NT2/D1 (cell line): ENCODE measurements around the gene SLC12A5.
A peak's percentile ranks its signal among the peaks of the same experiment; 100 is the strongest.
"Not testable (repeated sequence)": the region's sequence is repeated elsewhere in the genome, so short reads cannot be mapped to it uniquely, and the experiment has no call there.

Experiments
- DNase-seq: peaks from one replicate; pipeline ENCODE4 v3.0.0-alpha.2; 2011; ENCODE audit warnings: low read depth, low spot score
- H3K27me3 ChIP-seq: 2 replicates; pipeline ENCODE4 v1.6.0; 2011; ENCODE audit warnings: mild to moderate bottlenecking; ENCODE audit not compliant: insufficient read length, insufficient read depth
- H3K36me3 ChIP-seq: 2 replicates; pipeline ENCODE4 v1.6.1; 2011; ENCODE audit warnings: mild to moderate bottlenecking, low read length, mixed read lengths; ENCODE audit not compliant: insufficient read depth, insufficient read length
- H3K4me1 ChIP-seq: 2 replicates; pipeline ENCODE4 v1.5.1; 2011; ENCODE audit not compliant: insufficient read depth, insufficient read length
- H3K4me3 ChIP-seq: 2 replicates; pipeline ENCODE4 v1.5.1; 2011; ENCODE audit warnings: low read depth; ENCODE audit not compliant: insufficient read length
- H3K9ac ChIP-seq: 2 replicates; pipeline ENCODE4 v1.6.0; 2011; ENCODE audit warnings: low read depth; ENCODE audit not compliant: insufficient read length
- H3K9me3 ChIP-seq: 2 replicates; pipeline ENCODE4 v1.5.1; 2011; ENCODE audit warnings: mild to moderate bottlenecking, low read length; ENCODE audit not compliant: insufficient read depth
- SUZ12 ChIP-seq: IDR thresholded peaks from 2 replicates; pipeline ENCODE4 v1.6.1; 2011; ENCODE audit not compliant: insufficient read length, insufficient read depth; ENCODE audit errors: extremely low read depth
- YY1 ChIP-seq: IDR thresholded peaks from 2 replicates; pipeline ENCODE4 v1.6.1; 2011; ENCODE audit not compliant: insufficient read length, insufficient read depth
- ZNF274 ChIP-seq: IDR thresholded peaks from 2 replicates; pipeline ENCODE4 v1.6.1; 2011; ENCODE audit warnings: mild to moderate bottlenecking, low read depth, low read length

The SLC12A5 gene

DNA sequence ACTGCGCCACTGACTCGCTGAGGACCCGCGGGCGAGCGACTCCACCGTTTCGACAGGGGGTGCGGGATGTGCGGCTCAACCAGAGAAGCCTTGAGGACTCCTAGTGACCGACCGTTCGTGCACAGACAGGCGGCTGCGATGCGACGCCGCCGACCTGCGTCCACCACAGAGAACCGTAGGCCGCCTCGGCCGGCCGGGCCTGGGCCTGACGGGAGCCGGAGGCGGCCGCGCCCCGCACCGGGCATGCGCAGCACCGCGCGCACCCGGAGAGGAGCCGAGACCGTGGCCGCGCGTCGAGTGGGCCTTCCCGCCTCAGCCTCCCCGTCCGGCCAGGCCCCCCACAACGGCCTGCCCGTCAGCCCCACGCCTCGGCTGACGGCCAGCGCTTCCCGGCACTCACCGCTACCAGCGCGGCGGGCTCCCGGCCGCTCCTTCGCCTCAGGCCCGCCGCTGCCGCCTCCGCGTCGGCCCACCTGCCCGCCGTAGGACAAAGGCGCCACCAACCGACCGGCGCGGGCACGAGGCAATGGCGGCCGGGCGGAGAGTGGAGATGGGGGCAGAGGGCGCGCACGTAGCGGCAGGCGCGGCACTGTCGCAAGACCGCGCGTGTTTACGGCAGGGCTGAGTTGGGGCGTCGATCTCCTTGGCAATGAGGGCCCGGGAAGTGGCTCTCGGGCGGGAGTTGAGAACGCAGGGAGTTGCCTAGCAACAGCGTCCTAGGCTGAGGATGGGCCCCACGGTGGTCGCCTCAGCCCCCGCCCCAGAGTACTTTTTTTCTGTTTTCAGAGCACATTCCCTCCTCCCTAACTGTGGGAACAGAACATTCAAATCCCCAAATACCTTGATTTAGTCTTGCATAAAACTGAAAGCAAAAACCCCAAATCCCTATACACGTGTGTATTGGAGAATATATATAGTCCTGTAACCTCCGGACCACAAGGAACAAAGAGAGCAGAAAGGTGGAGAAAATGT lies 60.7 kb downstream of the SLC12A5 start, which contains the start of gene NCOA5:
Gene NCOA5 (minus strand): TSS at position 546 of the 972 bp plus-strand sequence. CDS start 10,538 bp downstream, outside the sequence.
- TF ChIP-seq SUZ12 (no peak), ZNF274 (no peak), YY1 (peak; percentile 83)
- Histone ChIP-seq H3K36me3 (no peaks in the 10 kb centered on the region), H3K4me3 (peak within 1 kb of the TSS; percentile 95), H3K27me3 (no peaks in the 10 kb centered on the region), H3K9ac (peak within 1 kb of the TSS; percentile 98), H3K9me3 (peaks cover 4% of the 10 kb centered on the region; the same call in 1 of the 2 replicates), H3K4me1 (no peaks in the 10 kb centered on the region)
- peak; percentile 95 for DNase-seq

DNA sequence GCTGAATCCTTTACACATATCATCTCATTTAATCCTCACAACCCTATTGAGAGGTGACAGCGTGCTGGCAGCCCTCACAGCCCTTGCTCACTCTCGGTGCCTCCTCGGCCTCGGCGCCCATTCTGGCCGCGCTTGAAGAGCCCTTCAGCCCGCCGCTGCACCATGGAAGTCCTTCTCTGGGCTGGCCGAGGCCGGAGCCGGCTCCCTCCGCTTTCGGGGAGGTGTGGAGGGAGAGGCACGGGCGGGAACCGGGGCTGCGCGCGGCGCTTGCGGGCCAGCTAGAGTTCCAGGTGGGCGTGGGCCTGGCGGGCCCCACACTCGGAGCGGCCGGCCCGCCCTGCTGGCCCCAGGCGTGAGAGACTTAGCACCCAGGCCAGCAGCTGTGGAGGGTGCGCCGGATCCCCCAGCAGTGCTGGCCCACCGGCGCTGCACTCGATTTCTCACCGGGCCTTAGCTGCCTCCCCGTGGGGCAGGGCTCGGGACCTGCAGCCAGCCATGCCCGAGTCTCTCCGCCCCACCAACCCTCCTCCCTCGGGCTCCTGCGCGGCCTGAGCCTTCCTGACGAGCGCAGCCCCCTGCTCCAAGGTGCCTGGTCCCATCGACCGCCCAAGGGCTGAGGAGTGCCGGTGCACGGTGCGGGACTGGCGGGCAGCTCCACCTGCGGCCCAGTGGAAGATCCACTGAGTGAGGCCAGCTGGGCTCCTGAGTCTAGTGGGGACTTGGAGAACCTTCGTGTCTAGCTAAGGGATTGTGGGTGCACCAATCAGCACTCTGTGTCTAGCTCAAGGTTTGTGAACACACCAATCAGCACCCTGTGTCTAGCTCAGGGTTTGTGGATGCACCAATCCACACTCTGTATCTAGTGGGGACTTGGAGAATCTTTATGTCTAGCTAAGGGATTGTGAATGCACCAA lies 62.9 kb downstream of the SLC12A5 start:
- not testable (repeated sequence) for H3K36me3 ChIP-seq, H3K27me3 ChIP-seq, DNase-seq

DNA sequence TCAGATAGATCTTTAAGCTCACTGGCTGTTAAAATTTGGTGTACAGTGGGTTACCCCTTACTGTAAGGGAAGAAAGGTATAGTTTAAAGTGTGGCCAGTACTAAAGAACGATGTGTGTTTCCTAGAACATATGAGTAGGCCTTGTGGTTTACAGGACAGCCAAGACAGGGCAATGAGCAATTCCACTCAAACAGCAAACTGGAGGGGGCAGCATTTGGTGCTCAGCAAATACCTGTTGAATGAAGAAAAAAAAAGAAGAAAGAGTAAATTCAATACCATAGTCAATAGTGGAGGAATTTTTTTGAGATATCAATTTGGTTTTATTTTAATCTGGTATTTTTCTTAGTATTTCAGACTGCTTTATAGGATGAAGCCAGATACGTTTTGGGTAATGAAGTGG lies 64.5 kb downstream of the SLC12A5 start:
- TF ChIP-seq YY1 (no peak), SUZ12 (no peak), ZNF274 (no peak)
- no peaks in the 10 kb centered on the region for H3K27me3 ChIP-seq
- no peaks in the 10 kb centered on the region for H3K4me1 ChIP-seq
- peaks cover 4% of the 10 kb centered on the region; the same call in 1 of the 2 replicates for H3K9me3 ChIP-seq
- no peaks in the 10 kb centered on the region for H3K36me3 ChIP-seq
- no peak overlapping the region for H3K9ac ChIP-seq
- DNase-seq: no peak
- no peak overlapping the region for H3K4me3 ChIP-seq

More for the DNA sequence above, 62.9 kb downstream of the SLC12A5 start:
- H3K4me1 ChIP-seq, H3K4me3 ChIP-seq, H3K9ac ChIP-seq, H3K9me3 ChIP-seq: not testable (repeated sequence)

DNA sequence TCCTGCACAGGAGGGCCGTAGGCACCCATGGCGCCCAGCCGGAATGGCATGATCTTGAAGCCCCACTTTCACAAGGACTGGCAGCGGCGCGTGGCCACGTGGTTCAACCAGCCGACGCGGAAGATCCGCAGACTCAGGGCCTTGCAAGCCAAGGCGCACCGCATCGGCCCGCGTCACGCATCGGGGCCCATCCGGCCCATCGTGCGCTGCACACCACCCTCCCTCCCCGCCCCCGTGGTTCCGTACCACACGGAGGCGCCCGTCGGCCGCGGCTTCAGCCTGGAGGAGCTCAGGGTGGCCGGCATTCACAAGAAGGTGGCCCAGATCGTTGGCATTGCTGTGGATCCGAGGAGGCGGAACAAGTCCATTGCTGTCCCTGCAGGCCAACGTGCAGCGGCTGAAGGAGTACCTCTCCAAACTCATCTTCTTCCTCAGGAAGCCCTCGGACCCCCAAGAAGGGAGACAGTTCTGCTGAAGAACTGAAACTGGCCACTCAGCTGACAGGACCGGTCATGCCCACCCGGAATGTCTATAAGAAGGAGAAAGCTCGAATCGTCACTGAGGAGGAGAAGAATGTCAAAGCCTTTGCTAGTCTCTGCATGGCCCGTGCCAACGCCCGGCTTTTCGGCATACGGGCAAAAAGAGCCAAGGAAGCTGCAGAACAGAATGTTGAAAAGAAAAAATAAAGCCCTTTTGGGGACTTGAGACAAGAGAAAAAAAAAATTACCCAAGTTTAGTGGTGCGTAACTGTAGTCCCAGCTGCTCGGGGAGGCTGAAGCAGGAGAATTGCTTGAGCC lies 70.7 kb downstream of the SLC12A5 start:
- TF ChIP-seq YY1 (no peak), SUZ12 (no peak), ZNF274 (no peak)
- Histone ChIP-seq H3K27me3 (no peaks in the 10 kb centered on the region), H3K9ac (no peak overlapping the region), H3K36me3 (no peaks in the 10 kb centered on the region), H3K9me3 (no peaks in the 10 kb centered on the region), H3K4me1 (no peaks in the 10 kb centered on the region), H3K4me3 (no peak overlapping the region)
- no peak for DNase-seq

DNA sequence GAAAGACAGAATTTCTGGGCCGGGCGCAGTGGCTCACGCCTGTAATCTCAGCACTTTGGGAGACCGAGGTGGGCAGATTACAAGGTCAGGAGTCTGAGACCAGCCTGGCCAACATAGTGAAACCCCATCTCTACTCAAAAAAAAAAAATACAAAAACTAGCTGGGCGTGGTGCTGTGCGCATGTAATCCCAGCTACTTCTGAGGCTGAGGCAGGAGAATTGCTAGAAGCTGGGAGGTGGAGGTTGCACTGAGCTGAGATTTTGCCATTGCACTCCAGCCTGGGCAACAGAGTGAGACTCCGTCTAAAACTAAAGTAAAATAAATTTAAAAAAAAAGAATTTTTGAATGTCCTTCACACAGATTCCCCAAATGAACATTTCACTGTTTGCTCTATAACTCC lies 71.4 kb downstream of the SLC12A5 start:
- not testable (repeated sequence) for H3K4me1 ChIP-seq, H3K27me3 ChIP-seq, H3K9ac ChIP-seq, DNase-seq, H3K9me3 ChIP-seq, H3K36me3 ChIP-seq, H3K4me3 ChIP-seq

DNA sequence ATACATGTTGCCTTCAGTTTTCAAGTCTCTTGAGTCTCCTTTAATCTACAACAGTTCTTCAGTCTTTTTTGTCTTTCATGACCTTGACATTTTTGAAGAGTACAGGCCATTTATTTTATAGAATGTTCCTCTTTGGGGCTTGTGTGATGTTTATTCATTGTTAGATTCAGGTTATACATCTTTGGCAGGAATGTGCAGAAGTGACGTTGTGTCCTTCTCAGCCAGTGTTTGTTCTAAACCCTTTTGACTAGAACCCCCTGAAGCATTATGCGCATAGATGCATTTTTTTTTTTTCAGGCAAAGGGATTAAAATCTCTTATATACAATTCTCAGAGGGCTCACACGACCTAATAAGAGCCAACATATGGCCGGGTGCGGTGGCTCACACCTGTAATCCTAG lies 72.0 kb downstream of the SLC12A5 start:
- H3K27me3 ChIP-seq: no peaks in the 10 kb centered on the region
- no peak overlapping the region for H3K9ac ChIP-seq
- H3K36me3 ChIP-seq: no peaks in the 10 kb centered on the region
- no peak overlapping the region for H3K4me3 ChIP-seq
- no peak for DNase-seq
- H3K9me3 ChIP-seq: no peaks in the 10 kb centered on the region
- TF ChIP-seq SUZ12 (no peak), ZNF274 (no peak), YY1 (no peak)
- H3K4me1 ChIP-seq: no peaks in the 10 kb centered on the region

DNA sequence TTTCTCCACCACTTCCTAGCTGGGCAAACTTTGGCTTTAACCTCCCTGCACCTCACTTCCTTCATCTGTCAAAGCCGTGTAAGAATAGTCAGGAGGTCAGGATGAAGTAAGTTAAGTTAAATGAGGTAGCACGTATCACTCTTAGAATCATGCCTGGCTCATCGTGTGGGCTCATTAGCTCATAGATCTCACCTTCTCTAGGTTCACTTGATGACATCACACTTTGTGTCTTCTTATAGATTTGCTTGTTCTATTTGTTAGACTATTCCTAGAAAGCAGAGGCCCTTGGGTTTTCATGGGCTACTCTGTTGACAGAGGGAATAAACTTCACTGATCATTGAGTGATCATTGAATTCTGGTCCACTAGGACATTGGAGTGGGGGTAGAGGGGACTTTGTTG lies 72.9 kb downstream of the SLC12A5 start:
- no peaks in the 10 kb centered on the region for H3K27me3 ChIP-seq
- TF ChIP-seq YY1 (no peak), ZNF274 (no peak), SUZ12 (no peak)
- no peak for DNase-seq
- no peak overlapping the region for H3K9ac ChIP-seq
- no peaks in the 10 kb centered on the region for H3K9me3 ChIP-seq
- H3K4me3 ChIP-seq: no peak overlapping the region
- no peaks in the 10 kb centered on the region for H3K4me1 ChIP-seq
- H3K36me3 ChIP-seq: no peaks in the 10 kb centered on the region
